Neural cell (in vitro differentiated cells): Measurements from ENCODE around the gene CPE. TPM values are rescaled to one million over a fixed set of nuclear protein-coding genes. Genes with fewer than 3 reads are reported as not detected.

Experiments used
- H2AFZ ChIP-seq: fragments of 200-600, 300-800 bp; sonication (generic), shearing (Covaris generic); 2 replicates; pipeline ENCODE4 v1.6.0; 2014; ENCODE audit warnings: low read depth, mild to moderate bottlenecking, antibody characterized with exemption, low read length, moderate library complexity
- H3F3A ChIP-seq: fragments of 200-600 bp; shearing (Covaris generic); 2 replicates; pipeline ENCODE4 v1.6.1; 2016; ENCODE audit warnings: mild to moderate bottlenecking, moderate library complexity, mixed read lengths, antibody characterized with exemption, low read length; ENCODE audit not compliant: insufficient read depth, poor library complexity, severe bottlenecking
- H3K27ac ChIP-seq: fragments of 200-600, 300-800 bp; sonication (generic), shearing (Covaris generic); 2 replicates; pipeline ENCODE4 v1.5.1; 2014; ENCODE audit warnings: mild to moderate bottlenecking, low read length, moderate library complexity
- H3K27me3 ChIP-seq: fragments of 300-800, 200-600 bp; sonication (generic), shearing (Covaris generic); 2 replicates; pipeline ENCODE4 v1.6.0; 2014; ENCODE audit warnings: mild to moderate bottlenecking, low read depth, low read length, moderate library complexity; ENCODE audit not compliant: insufficient read depth
- H3K36me3 ChIP-seq: fragments of 300-800, 200-600 bp; sonication (generic), shearing (Covaris generic); 2 replicates; pipeline ENCODE4 v1.5.1; 2014; ENCODE audit warnings: mild to moderate bottlenecking, antibody characterized with exemption, low read length, moderate library complexity; ENCODE audit not compliant: insufficient read depth
- H3K4me2 ChIP-seq: fragments of 300-800, 200-600 bp; sonication (generic), shearing (Covaris generic); 2 replicates; pipeline ENCODE4 v1.6.0; 2014; ENCODE audit warnings: mild to moderate bottlenecking, low read length
- H3K4me3 ChIP-seq: fragments of 300-800, 200-600 bp; sonication (generic), shearing (Covaris generic); 2 replicates; pipeline ENCODE4 v1.5.1; 2014; ENCODE audit warnings: mild to moderate bottlenecking, low read length, moderate library complexity
- H3K79me2 ChIP-seq: fragments of 200-600 bp; shearing (Covaris generic); replicated peaks from 2 replicates; pipeline ENCODE4 v1.6.0; 2014; ENCODE audit warnings: mild to moderate bottlenecking, low read length, moderate library complexity; ENCODE audit not compliant: insufficient read depth
- H3K9ac ChIP-seq: fragments of 300-800, 200-600 bp; sonication (generic), shearing (Covaris generic); 2 replicates; pipeline ENCODE4 v1.6.1; 2016; ENCODE audit warnings: mild to moderate bottlenecking, low read length, mixed read lengths
- H3K9me2 ChIP-seq: fragments of 200-600 bp; shearing (Covaris generic); 2 replicates; pipeline ENCODE4 v1.6.1; 2016; ENCODE audit warnings: mild to moderate bottlenecking, low read length, mixed read lengths; ENCODE audit not compliant: insufficient read depth
- H3K9me3 ChIP-seq: fragments of 200-600, 300-800 bp; sonication (generic), shearing (Covaris generic); 2 replicates; pipeline ENCODE4 v1.6.1; 2016; ENCODE audit warnings: mild to moderate bottlenecking, mixed run types, low read length, moderate library complexity, mixed read lengths
- H4K20me1 ChIP-seq: fragments of 200-600 bp; shearing (Covaris generic); 2 replicates; pipeline ENCODE4 v1.6.1; 2016; ENCODE audit warnings: mild to moderate bottlenecking, mixed run types; ENCODE audit not compliant: insufficient read depth
- CTCF ChIP-seq: fragments of 450-650 bp; IDR thresholded peaks from 2 replicates; pipeline ENCODE4 v1.5.1; 2014; ENCODE audit warnings: antibody characterized with exemption, mild to moderate bottlenecking, moderate library complexity; ENCODE audit not compliant: poor library complexity, severe bottlenecking
- EP300 ChIP-seq: fragments of 450-650 bp; conservative IDR thresholded peaks from 2 replicates; pipeline ENCODE4 v1.6.1; 2014; ENCODE audit warnings: antibody characterized with exemption, mild to moderate bottlenecking, moderate library complexity; ENCODE audit not compliant: poor library complexity, severe bottlenecking
- EZH2 ChIP-seq: fragments of 200-600, 300-800 bp; shearing (Covaris generic), sonication (generic); IDR thresholded peaks from 2 replicates; pipeline ENCODE4 v1.6.1; 2014; ENCODE audit warnings: antibody characterized with exemption, low read length, borderline replicate concordance, mild to moderate bottlenecking; ENCODE audit not compliant: insufficient read depth, poor library complexity, severe bottlenecking
- MXI1 ChIP-seq: fragments of 450-650 bp; conservative IDR thresholded peaks from 2 replicates; pipeline ENCODE4 v1.6.1; 2014; ENCODE audit warnings: antibody characterized with exemption, mild to moderate bottlenecking; ENCODE audit not compliant: poor library complexity, severe bottlenecking
- POLR2AphosphoS5 ChIP-seq: IDR thresholded peaks from 2 replicates; pipeline ENCODE4 v1.6.1; 2012
- RAD21 ChIP-seq: fragments of 450-650 bp; conservative IDR thresholded peaks from 2 replicates; pipeline ENCODE4 v1.6.1; 2014; ENCODE audit warnings: antibody characterized with exemption, mild to moderate bottlenecking, moderate library complexity
- REST ChIP-seq: IDR thresholded peaks from 2 replicates; pipeline ENCODE4 v1.6.1; 2012; ENCODE audit warnings: borderline replicate concordance
- SMC3 ChIP-seq: fragments of 450-650 bp; conservative IDR thresholded peaks from 2 replicates; pipeline ENCODE4 v1.6.1; 2014; ENCODE audit warnings: antibody characterized with exemption, mild to moderate bottlenecking, moderate library complexity; ENCODE audit not compliant: poor library complexity
- TAF1 ChIP-seq: IDR thresholded peaks from 2 replicates; pipeline ENCODE4 v1.6.1; 2012; ENCODE audit warnings: low read depth
- polyA plus RNA-seq: library from polyadenylated mRNA; depleted of rRNA; stranded (reverse); fragments of >200 nt; gene quantifications from 2 replicates; pipeline ENCODE4 v1.2.3, GENCODE V29; 2014

The CPE gene
- polyA plus RNA-seq, 1 donor from 2014 or later, result 678 TPM

DNA sequence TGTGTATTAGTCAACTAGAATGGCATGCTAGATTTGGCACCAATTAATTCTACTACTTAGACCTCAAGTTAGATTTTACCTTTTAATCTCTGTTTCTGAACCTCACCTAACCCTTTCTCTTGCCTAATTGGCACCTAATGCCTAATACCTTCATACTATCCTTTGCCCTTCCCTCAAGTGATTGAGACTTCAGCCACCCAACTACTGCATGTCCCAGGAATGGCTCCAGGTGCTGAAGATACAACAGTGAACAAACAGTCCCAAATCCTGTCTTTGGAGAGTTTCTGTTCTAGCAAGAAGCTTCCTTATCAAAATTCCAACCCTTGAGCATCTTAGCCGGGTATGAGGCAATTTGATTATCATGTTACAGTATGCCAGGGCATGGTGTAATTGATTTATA lies 139.9 kb downstream of the CPE start:
- no peaks in the 10 kb centered on the region for H3F3A ChIP-seq
- H3K9ac ChIP-seq, result no peak overlapping the region
- no peak overlapping the region for H3K4me2 ChIP-seq
- no peaks in the 10 kb centered on the region for H3K9me3 ChIP-seq
- no peak for TF ChIP-seq MXI1
- no peak for TF ChIP-seq TAF1
- no peak for TF ChIP-seq EZH2
- no peak for TF ChIP-seq POLR2AphosphoS5
- TF ChIP-seq SMC3, result no peak
- no peak for TF ChIP-seq CTCF
- no peak for TF ChIP-seq RAD21
- TF ChIP-seq EP300, result no peak
- TF ChIP-seq REST, result no peak
- H3K79me2 ChIP-seq, result no peaks in the 10 kb centered on the region
- no peaks in the 10 kb centered on the region for H4K20me1 ChIP-seq
- H3K4me3 ChIP-seq, result no peak overlapping the region
- no peak overlapping the region for H3K27ac ChIP-seq
- H2AFZ ChIP-seq, result no peak overlapping the region
- H3K9me2 ChIP-seq, result no peaks in the 10 kb centered on the region
- H3K36me3 ChIP-seq, result no peaks in the 10 kb centered on the region
- no peaks in the 10 kb centered on the region for H3K27me3 ChIP-seq

- Histone ChIP-seq H3K4me2 (no peak overlapping the region), H3K27me3 (no peaks in the 10 kb centered on the region), H3K9me2 (no peaks in the 10 kb centered on the region), H3K9ac (no peak overlapping the region), H3K9me3 (no peaks in the 10 kb centered on the region), H2AFZ (no peak overlapping the region), H4K20me1 (no peaks in the 10 kb centered on the region), H3K79me2 (no peaks in the 10 kb centered on the region), H3K27ac (no peak overlapping the region), H3K4me3 (no peak overlapping the region), H3F3A (no peaks in the 10 kb centered on the region), H3K36me3 (no peaks in the 10 kb centered on the region)
- TF ChIP-seq REST (no peak), RAD21 (no peak), MXI1 (no peak), CTCF (no peak), POLR2AphosphoS5 (no peak), TAF1 (no peak), SMC3 (no peak), EP300 (no peak), EZH2 (no peak)
Observed at GRCh38 chr4:165519591-165519990, 140.8 kb downstream of the CPE start.
